Duodenal mucosa (tissue), 2 donors: ENCODE measurements around the gene RAP1GAP.
A peak's percentile ranks its signal among the peaks of the same experiment; 100 is the strongest.

Experiments used
- H3K27ac ChIP-seq: one replicate; pipeline ENCODE4 v1.7.0; 2013; ENCODE audit warnings: low read depth, low read length
- H3K27me3 ChIP-seq, 2 donors: one replicate each; pipeline ENCODE4 v1.7.0; 2013; ENCODE audit warnings: low read length in 2 of 2, control low read depth in 1 of 2; ENCODE audit not compliant: insufficient read depth in 2 of 2, control insufficient read depth in 1 of 2
- H3K36me3 ChIP-seq, 2 donors: one replicate each; pipeline ENCODE4 v1.7.0; 2013; ENCODE audit warnings: low read length in 2 of 2, control low read depth in 1 of 2; ENCODE audit not compliant: insufficient read depth in 2 of 2, control insufficient read depth in 1 of 2
- H3K4me1 ChIP-seq, 2 donors: one replicate each; pipeline ENCODE4 v1.7.0; 2013; ENCODE audit warnings: low read length in 2 of 2, control low read depth in 1 of 2; ENCODE audit not compliant: insufficient read depth in 2 of 2, control insufficient read depth in 1 of 2
- H3K4me3 ChIP-seq, 2 donors: one replicate each; pipeline ENCODE4 v1.7.0; 2013; ENCODE audit warnings: low read length in 2 of 2, low read depth in 1 of 2
- H3K9ac ChIP-seq, 2 donors: one replicate each; pipeline ENCODE4 v1.7.0; 2013; ENCODE audit warnings: low read length in 2 of 2, low read depth in 1 of 2
- H3K9me3 ChIP-seq, 2 donors: one replicate each; pipeline ENCODE4 v1.7.0; 2013; ENCODE audit warnings: low read length in 2 of 2, control low read depth in 1 of 2; ENCODE audit not compliant: control insufficient read depth in 1 of 2

Gene RAP1GAP

GRCh38 chr1:21652937-21653743 is 16.0 kb downstream of the RAP1GAP start:
- Histone ChIP-seq H3K9ac (no peak overlapping the region), H3K9me3 (no peaks in the 10 kb centered on the region), H3K27ac (no peak overlapping the region), H3K4me1 (peaks cover 26 to 31% of the 10 kb centered on the region in 2 donors), H3K27me3 (peaks cover 0 to 7% of the 10 kb centered on the region in 2 donors), H3K4me3 (no peak overlapping the region), H3K36me3 (no peaks in the 10 kb centered on the region)

- no peaks in the 10 kb centered on the region for H3K36me3 ChIP-seq
- no peak overlapping the region for H3K27ac ChIP-seq
Measured at GRCh38 chr1:21652101-21652936, 16.8 kb downstream of the RAP1GAP start.

GRCh38 chr1:21651214-21652042 is 17.7 kb downstream of the RAP1GAP start:
- H3K4me3 ChIP-seq: peak overlapping the region; percentile 70 to 85
- no peaks in the 10 kb centered on the region for H3K9me3 ChIP-seq
- H3K9ac ChIP-seq: peak overlapping the region in 1 of 2 donors; percentile 60
- no peaks in the 10 kb centered on the region for H3K36me3 ChIP-seq
- H3K27ac ChIP-seq: peak overlapping the region; percentile 5
- H3K4me1 ChIP-seq: peaks cover 22 to 32% of the 10 kb centered on the region in 2 donors
- peaks cover 0 to 10% of the 10 kb centered on the region in 2 donors for H3K27me3 ChIP-seq

More at GRCh38 chr1:21652101-21652936, 16.8 kb downstream of the RAP1GAP start:
- no peak overlapping the region for H3K9ac ChIP-seq
- H3K4me1 ChIP-seq: peaks cover 29 to 32% of the 10 kb centered on the region in 2 donors
- H3K4me3 ChIP-seq: no peak overlapping the region
- peaks cover 0 to 10% of the 10 kb centered on the region in 2 donors for H3K27me3 ChIP-seq
- no peaks in the 10 kb centered on the region for H3K9me3 ChIP-seq

- Histone ChIP-seq H3K36me3 (no peaks in the 10 kb centered on the region), H3K9ac (no peak overlapping the region), H3K27ac (no peak overlapping the region), H3K27me3 (peaks cover 0 to 10% of the 10 kb centered on the region in 2 donors), H3K4me1 (peaks cover 21 to 32% of the 10 kb centered on the region in 2 donors), H3K4me3 (no peak overlapping the region), H3K9me3 (no peaks in the 10 kb centered on the region)
Measured at GRCh38 chr1:21650400-21650799, 18.8 kb downstream of the RAP1GAP start.

- no peak overlapping the region for H3K27ac ChIP-seq
- H3K4me3 ChIP-seq: no peak overlapping the region
- H3K9me3 ChIP-seq: no peaks in the 10 kb centered on the region
- H3K36me3 ChIP-seq: no peaks in the 10 kb centered on the region
- H3K4me1 ChIP-seq: peaks cover 21 to 32% of the 10 kb centered on the region in 2 donors
- H3K9ac ChIP-seq: no peak overlapping the region
- peaks cover 0 to 10% of the 10 kb centered on the region in 2 donors for H3K27me3 ChIP-seq
Measured at GRCh38 chr1:21649315-21649714, 19.8 kb downstream of the RAP1GAP start.

- peaks cover 0 to 12% of the 10 kb centered on the region in 2 donors for H3K27me3 ChIP-seq
- no peaks in the 10 kb centered on the region for H3K9me3 ChIP-seq
- no peaks in the 10 kb centered on the region for H3K36me3 ChIP-seq
- H3K9ac ChIP-seq: no peak overlapping the region
- no peak overlapping the region for H3K4me3 ChIP-seq
- no peak overlapping the region for H3K27ac ChIP-seq
- H3K4me1 ChIP-seq: peaks cover 21 to 32% of the 10 kb centered on the region in 2 donors
Measured at GRCh38 chr1:21648791-21649190, 20.4 kb downstream of the RAP1GAP start.

GRCh38 chr1:21648352-21648730 is 20.8 kb downstream of the RAP1GAP start:
- H3K27me3 ChIP-seq: peaks cover 0 to 14% of the 10 kb centered on the region in 2 donors
- H3K4me3 ChIP-seq: no peak overlapping the region
- H3K9me3 ChIP-seq: no peaks in the 10 kb centered on the region
- H3K36me3 ChIP-seq: no peaks in the 10 kb centered on the region
- H3K27ac ChIP-seq: no peak overlapping the region
- peaks cover 21 to 32% of the 10 kb centered on the region in 2 donors for H3K4me1 ChIP-seq
- H3K9ac ChIP-seq: no peak overlapping the region

GRCh38 chr1:21647431-21648351 is 21.5 kb downstream of the RAP1GAP start:
- H3K4me3 ChIP-seq: no peak overlapping the region
- H3K36me3 ChIP-seq: no peaks in the 10 kb centered on the region
- no peaks in the 10 kb centered on the region for H3K9me3 ChIP-seq
- peaks cover 15 to 25% of the 10 kb centered on the region in 2 donors for H3K4me1 ChIP-seq
- no peak overlapping the region for H3K9ac ChIP-seq
- no peak overlapping the region for H3K27ac ChIP-seq
- H3K27me3 ChIP-seq: peaks cover 0 to 14% of the 10 kb centered on the region in 2 donors

GRCh38 chr1:21645550-21645949 is 23.6 kb downstream of the RAP1GAP start:
- Histone ChIP-seq H3K36me3 (no peaks in the 10 kb centered on the region), H3K9me3 (no peaks in the 10 kb centered on the region), H3K4me1 (peaks cover 8 to 9% of the 10 kb centered on the region in 2 donors), H3K27ac (no peak overlapping the region), H3K4me3 (no peak overlapping the region), H3K9ac (no peak overlapping the region), H3K27me3 (peaks cover 0 to 10% of the 10 kb centered on the region in 2 donors)
